KMS-11 (cell line): ENCODE results near the gene ENTR1.

ENCODE experiments used
- H2AFZ ChIP-seq: fragments of 200-600 bp; sonication (generic); 2 replicates; pipeline ENCODE4 v1.6.1; 2016; ENCODE audit warnings: antibody characterized with exemption, mixed run types, low read depth
- H3K27ac ChIP-seq: fragments of 200-600 bp; sonication (generic); 2 replicates; pipeline ENCODE4 v1.6.1; 2016; ENCODE audit warnings: mild to moderate bottlenecking, mixed run types
- H3K27me3 ChIP-seq: fragments of 200-600 bp; sonication (generic); 2 replicates; pipeline ENCODE4 v1.6.1; 2017; ENCODE audit warnings: mild to moderate bottlenecking, low read depth, mixed run types, moderate library complexity; ENCODE audit not compliant: insufficient read depth
- H3K36me3 ChIP-seq: fragments of 200-600 bp; sonication (generic); 2 replicates; pipeline ENCODE4 v1.6.1; 2017; ENCODE audit warnings: mild to moderate bottlenecking, mixed run types; ENCODE audit not compliant: insufficient read depth
- H3K4me1 ChIP-seq: fragments of 200-600 bp; sonication (generic); 2 replicates; pipeline ENCODE4 v1.6.1; 2016; ENCODE audit warnings: mild to moderate bottlenecking, low read depth, mixed run types; ENCODE audit not compliant: poor library complexity, severe bottlenecking
- H3K4me2 ChIP-seq: fragments of 200-600 bp; sonication (generic); 2 replicates; pipeline ENCODE4 v1.7.0; 2016; ENCODE audit warnings: mild to moderate bottlenecking, mixed run types
- H3K4me3 ChIP-seq: fragments of 200-600 bp; sonication (generic); IDR thresholded peaks from 2 replicates; pipeline ENCODE4 v1.6.1; 2017; ENCODE audit warnings: low read depth, low read length, mixed read lengths; ENCODE audit not compliant: insufficient read depth
- H3K79me2 ChIP-seq: fragments of 200-600 bp; sonication (generic); 2 replicates; pipeline ENCODE4 v1.6.1; 2016; ENCODE audit warnings: low read depth, mixed run types; ENCODE audit not compliant: insufficient read depth
- H3K9ac ChIP-seq: fragments of 200-600 bp; sonication (generic); 2 replicates; pipeline ENCODE4 v1.6.1; 2016; ENCODE audit warnings: mild to moderate bottlenecking, mixed run types
- H4K20me1 ChIP-seq: fragments of 200-600 bp; sonication (generic); 2 replicates; pipeline ENCODE4 v1.6.1; 2016; ENCODE audit warnings: mild to moderate bottlenecking, mixed run types; ENCODE audit not compliant: insufficient read depth
- CTCF ChIP-seq: fragments of 200-600 bp; sonication (generic); conservative IDR thresholded peaks from 2 replicates; pipeline ENCODE4 v1.6.1; 2017; ENCODE audit warnings: low read depth, mild to moderate bottlenecking, antibody characterized with exemption, low read length, moderate library complexity, mixed read lengths

The ENTR1 gene

DNA sequence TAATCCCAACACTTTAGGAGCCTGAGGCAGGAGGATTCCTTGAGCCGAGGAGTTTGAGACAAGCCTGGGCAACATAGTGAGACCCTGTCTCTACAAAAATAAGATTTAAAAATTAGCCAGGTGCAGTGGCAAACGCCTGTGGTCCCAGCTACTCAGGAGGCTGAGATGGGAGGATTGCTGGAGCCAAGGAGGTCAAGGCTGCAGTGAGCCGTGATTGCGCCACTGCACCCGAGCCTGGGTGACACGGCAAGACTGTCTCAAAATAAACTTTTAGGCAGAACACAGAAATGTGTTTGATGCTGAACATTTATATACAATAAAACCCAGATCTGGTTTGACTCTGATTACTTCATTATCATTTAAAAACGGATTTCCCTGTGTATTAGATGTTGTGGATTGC is 4.9 kb downstream of the ENTR1 start:
- TF ChIP-seq CTCF, result no peak
- Histone ChIP-seq H3K4me1 (peaks cover 65% of the 10 kb centered on the region), H4K20me1 (no peaks in the 10 kb centered on the region), H3K27ac (peak overlapping the region; percentile 49), H3K9ac (no peak overlapping the region), H3K27me3 (no peaks in the 10 kb centered on the region), H3K36me3 (no peaks in the 10 kb centered on the region), H2AFZ (no peak overlapping the region), H3K4me3 (no peak overlapping the region), H3K4me2 (peak overlapping the region; percentile 55), H3K79me2 (peaks cover 25% of the 10 kb centered on the region)

DNA sequence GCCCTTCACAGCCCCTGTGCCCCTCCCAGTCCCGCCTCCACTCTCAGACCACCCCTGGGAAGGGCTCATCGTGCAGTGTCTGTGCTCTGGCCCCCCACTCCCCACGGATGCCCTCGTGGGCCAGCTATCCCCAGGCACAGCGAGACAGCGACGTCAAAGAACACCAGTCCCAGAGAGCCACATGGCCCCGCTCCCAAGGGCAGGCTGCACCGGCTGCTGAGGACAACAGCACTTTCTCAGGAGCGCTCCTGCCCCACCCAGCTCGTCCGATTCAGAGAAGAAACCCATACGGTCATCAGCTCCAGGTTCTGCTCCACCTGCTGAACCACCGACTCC is 5.6 kb downstream of the ENTR1 start:
- H3K36me3 ChIP-seq, result no peaks in the 10 kb centered on the region
- peak overlapping the region; percentile 49 for H3K27ac ChIP-seq

DNA sequence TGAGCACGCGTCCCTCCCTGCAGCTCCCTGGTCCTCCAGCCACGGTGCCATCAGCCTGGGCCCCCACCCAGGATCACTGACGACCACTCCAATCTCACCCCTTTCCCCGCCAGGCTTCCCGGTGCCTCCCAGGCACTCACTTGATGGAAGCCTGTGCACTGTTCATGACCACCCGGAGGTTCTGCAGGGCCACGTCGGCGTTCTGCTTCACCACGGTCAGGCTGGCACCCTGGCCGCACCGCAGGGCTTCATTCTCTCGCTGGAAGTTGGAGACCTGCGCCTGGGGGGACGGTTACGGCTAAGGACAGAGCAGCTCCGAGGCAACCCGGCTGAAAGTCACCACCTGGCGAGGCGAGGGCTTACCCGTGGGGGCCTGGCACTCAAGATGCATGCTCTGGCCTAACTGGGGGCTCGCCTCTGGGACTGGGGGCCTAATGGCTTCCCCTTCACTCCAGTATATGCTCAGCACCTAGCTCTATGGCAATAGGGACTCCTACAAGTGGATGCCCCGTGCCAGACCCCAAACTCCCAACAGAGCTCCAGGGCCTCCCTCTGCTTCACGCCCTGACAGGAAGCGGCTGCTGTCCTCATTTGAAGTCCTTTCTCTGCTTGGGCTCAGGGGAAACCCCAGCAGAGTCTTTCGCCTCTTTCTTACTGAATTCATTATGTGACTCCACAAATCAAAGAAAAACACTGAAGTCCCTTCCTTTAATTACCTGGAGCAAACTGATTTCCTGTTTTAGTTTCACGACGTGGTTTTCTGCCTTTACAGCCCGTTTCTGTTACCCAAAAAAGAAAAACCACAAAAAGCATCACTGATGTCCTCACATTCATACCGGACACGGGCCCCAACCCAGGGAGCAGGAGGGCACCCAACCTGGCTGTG is 6.3 kb downstream of the ENTR1 start:
- Histone ChIP-seq H3K4me3 (no peak overlapping the region), H3K27me3 (no peaks in the 10 kb centered on the region), H3K9ac (no peak overlapping the region), H4K20me1 (0 out of 2 replicates have a peak, but pooled peaks cover under 1% of the 10 kb centered on the region), H3K36me3 (no peaks in the 10 kb centered on the region), H2AFZ (no peak overlapping the region), H3K4me1 (peaks cover 65% of the 10 kb centered on the region), H3K79me2 (peaks cover 23% of the 10 kb centered on the region), H3K27ac (peak overlapping the region; percentile 49), H3K4me2 (peak overlapping the region; percentile 55)
- no peak for TF ChIP-seq CTCF

More for the DNA sequence above, 5.6 kb downstream of the ENTR1 start:
- Histone ChIP-seq H3K9ac (no peak overlapping the region), H3K4me2 (peak overlapping the region; percentile 55), H3K79me2 (peaks cover 23% of the 10 kb centered on the region), H3K4me3 (no peak overlapping the region), H2AFZ (no peak overlapping the region), H4K20me1 (no peaks in the 10 kb centered on the region), H3K27me3 (no peaks in the 10 kb centered on the region), H3K4me1 (peaks cover 69% of the 10 kb centered on the region)
- TF ChIP-seq CTCF, result no peak

GRCh38 chr9:136403538-136403914 is 6.9 kb downstream of the ENTR1 start:
- H3K36me3 ChIP-seq, result no peaks in the 10 kb centered on the region

More at GRCh38 chr9:136403538-136403914, 6.9 kb downstream of the ENTR1 start:
- Histone ChIP-seq H3K9ac (no peak overlapping the region), H4K20me1 (peaks cover 5% of the 10 kb centered on the region; the same call in 1 of the 2 replicates), H3K27ac (peak overlapping the region; percentile 49; the same call in 1 of the 2 replicates), H3K27me3 (no peaks in the 10 kb centered on the region), H3K79me2 (peaks cover 23% of the 10 kb centered on the region), H3K4me1 (peaks cover 64% of the 10 kb centered on the region), H3K4me2 (peak overlapping the region; percentile 55; the same call in 1 of the 2 replicates), H3K4me3 (no peak overlapping the region), H2AFZ (no peak overlapping the region)
- no peak for TF ChIP-seq CTCF
